ENCODE data around the gene MYO1F.

Gene MYO1F

GRCh38 chr19:8611877-8612806 is 34.9 kb upstream of the MYO1F start:
- H3K27me3 ChIP-seq (ENCODE audit: insufficient read depth, low read length, poor library complexity): no peaks in the 10 kb centered on the region
- no peaks in the 10 kb centered on the region for H3K79me2 ChIP-seq (ENCODE audit: insufficient read depth, low read length)
- ATAC-seq (ENCODE audit: insufficient read depth, low read depth) (peak; percentile 19; the same call in 1 of the 3 replicates), DNase-seq (peak; percentile 10)
- no peaks in the 10 kb centered on the region for H3K36me3 ChIP-seq (ENCODE audit: insufficient read depth, low read length)
- no peak overlapping the region for H3K27ac ChIP-seq (ENCODE audit: low read length)
- H3K9ac ChIP-seq (ENCODE audit: low read depth, low read length): no peak overlapping the region
- H2AFZ ChIP-seq (ENCODE audit: low read depth, low read length): no peak overlapping the region
- H3K4me3 ChIP-seq (ENCODE audit: low read depth in 1 of 2, low read length in 2 of 2): no peak overlapping the region
- H3K4me2 ChIP-seq (ENCODE audit: insufficient read depth, low read length): no peak overlapping the region
- H3K4me1 ChIP-seq (ENCODE audit: insufficient read depth, low read length): peaks cover 15% of the 10 kb centered on the region
- no peak for TF ChIP-seq EZH2 (IDR thresholded peaks at IDR 0.05; ENCODE audit: borderline replicate concordance, low read depth, low read length, severe bottlenecking)
- TF ChIP-seq, protein P1, sequence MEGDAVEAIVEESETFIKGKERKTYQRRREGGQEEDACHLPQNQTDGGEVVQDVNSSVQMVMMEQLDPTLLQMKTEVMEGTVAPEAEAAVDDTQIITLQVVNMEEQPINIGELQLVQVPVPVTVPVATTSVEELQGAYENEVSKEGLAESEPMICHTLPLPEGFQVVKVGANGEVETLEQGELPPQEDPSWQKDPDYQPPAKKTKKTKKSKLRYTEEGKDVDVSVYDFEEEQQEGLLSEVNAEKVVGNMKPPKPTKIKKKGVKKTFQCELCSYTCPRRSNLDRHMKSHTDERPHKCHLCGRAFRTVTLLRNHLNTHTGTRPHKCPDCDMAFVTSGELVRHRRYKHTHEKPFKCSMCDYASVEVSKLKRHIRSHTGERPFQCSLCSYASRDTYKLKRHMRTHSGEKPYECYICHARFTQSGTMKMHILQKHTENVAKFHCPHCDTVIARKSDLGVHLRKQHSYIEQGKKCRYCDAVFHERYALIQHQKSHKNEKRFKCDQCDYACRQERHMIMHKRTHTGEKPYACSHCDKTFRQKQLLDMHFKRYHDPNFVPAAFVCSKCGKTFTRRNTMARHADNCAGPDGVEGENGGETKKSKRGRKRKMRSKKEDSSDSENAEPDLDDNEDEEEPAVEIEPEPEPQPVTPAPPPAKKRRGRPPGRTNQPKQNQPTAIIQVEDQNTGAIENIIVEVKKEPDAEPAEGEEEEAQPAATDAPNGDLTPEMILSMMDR (IDR thresholded peaks at IDR 0.05; ENCODE audit: borderline replicate concordance, extremely low read depth, low read length, poor library complexity, severe bottlenecking): no peak
- H3K9me3 ChIP-seq (ENCODE audit: insufficient read depth, low read length, severe bottlenecking): no peaks in the 10 kb centered on the region
- H4K20me1 ChIP-seq (ENCODE audit: insufficient read depth, low read length): no peaks in the 10 kb centered on the region

DNA sequence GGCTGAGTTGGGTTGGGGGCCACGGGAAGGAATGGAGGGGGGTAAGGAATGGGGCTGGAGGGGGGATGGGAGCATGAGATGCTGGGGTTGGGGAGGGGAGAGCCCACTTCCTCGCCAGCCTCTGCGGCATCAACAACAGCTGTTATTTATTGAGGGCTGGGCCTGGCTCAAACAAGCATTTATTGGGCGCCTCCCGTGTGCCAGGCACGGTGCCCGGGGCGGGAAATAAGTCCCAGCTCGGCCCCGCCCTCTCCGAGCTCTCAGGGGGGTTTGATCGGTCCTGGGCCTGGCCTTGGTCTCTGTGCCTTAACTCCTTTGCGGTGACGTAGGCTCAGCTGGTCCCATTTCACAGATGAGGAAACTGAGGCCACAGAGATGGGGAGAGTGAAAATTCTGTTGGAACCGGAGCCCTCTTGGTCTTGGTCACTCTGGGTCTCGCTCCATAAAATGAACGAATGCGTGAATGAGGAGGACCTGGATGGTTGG is 34.2 kb upstream of the MYO1F start:
- Histone ChIP-seq H3K9me3 (ENCODE audit: insufficient read depth, low read length, severe bottlenecking) (no peaks in the 10 kb centered on the region), H2AFZ (ENCODE audit: low read depth, low read length) (no peak overlapping the region), H3K4me1 (ENCODE audit: insufficient read depth, low read length) (peaks cover 15% of the 10 kb centered on the region), H3K4me3 (ENCODE audit: low read depth in 1 of 2, low read length in 2 of 2) (no peak overlapping the region), H3K27ac (ENCODE audit: low read length) (no peak overlapping the region), H3K9ac (ENCODE audit: low read depth, low read length) (no peak overlapping the region), H3K79me2 (ENCODE audit: insufficient read depth, low read length) (no peaks in the 10 kb centered on the region), H3K27me3 (ENCODE audit: insufficient read depth, low read length, poor library complexity) (no peaks in the 10 kb centered on the region), H3K36me3 (ENCODE audit: insufficient read depth, low read length) (no peaks in the 10 kb centered on the region), H3K4me2 (ENCODE audit: insufficient read depth, low read length) (no peak overlapping the region), H4K20me1 (ENCODE audit: insufficient read depth, low read length) (no peaks in the 10 kb centered on the region)
- TF ChIP-seq EZH2 (IDR thresholded peaks at IDR 0.05; ENCODE audit: borderline replicate concordance, low read depth, low read length, severe bottlenecking): no peak
- TF ChIP-seq, protein P1 (IDR thresholded peaks at IDR 0.05; ENCODE audit: borderline replicate concordance, extremely low read depth, low read length, poor library complexity, severe bottlenecking): no peak
- ATAC-seq (ENCODE audit: insufficient read depth, low read depth) (peak; percentile 36; the same call in 2 of the 3 replicates), DNase-seq (peak; percentile 52)

DNA sequence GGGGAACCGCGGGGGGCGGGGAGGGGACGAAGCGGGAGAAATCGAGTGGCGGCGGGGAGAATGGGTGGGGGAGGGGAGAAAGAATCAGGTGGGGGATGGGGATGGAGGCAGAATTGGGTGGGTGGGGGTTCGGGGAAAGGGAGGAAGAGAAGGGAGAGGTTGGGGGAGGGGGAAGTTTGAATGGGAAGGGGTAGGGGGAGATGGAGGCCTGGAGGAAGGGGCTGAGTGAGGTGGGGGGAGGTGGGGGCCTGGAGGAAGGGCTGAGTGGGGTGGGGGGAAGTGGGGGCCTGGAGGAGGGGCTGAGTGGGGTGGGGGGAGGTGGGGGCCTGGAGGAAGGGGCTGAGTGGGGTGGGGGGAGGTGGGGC is 33.7 kb upstream of the MYO1F start:
- TF ChIP-seq EZH2 (IDR thresholded peaks at IDR 0.05; ENCODE audit: borderline replicate concordance, low read depth, low read length, severe bottlenecking): no peak
- TF ChIP-seq, protein P1 (IDR thresholded peaks at IDR 0.05; ENCODE audit: borderline replicate concordance, extremely low read depth, low read length, poor library complexity, severe bottlenecking): no peak
- ATAC-seq (ENCODE audit: insufficient read depth, low read depth) (no peak; the same call in 2 of the 3 replicates), DNase-seq (no peak)
- no peaks in the 10 kb centered on the region for H3K36me3 ChIP-seq (ENCODE audit: insufficient read depth, low read length)
- H3K4me3 ChIP-seq (ENCODE audit: low read depth in 1 of 2, low read length in 2 of 2): peak overlapping the region in 1 of 2 experiments; percentile 82; a peak in 2 of 4 replicates
- H3K27ac ChIP-seq (ENCODE audit: low read length): no peak overlapping the region
- H3K27me3 ChIP-seq (ENCODE audit: insufficient read depth, low read length, poor library complexity): no peaks in the 10 kb centered on the region
- H3K9me3 ChIP-seq (ENCODE audit: insufficient read depth, low read length, severe bottlenecking): no peaks in the 10 kb centered on the region
- H4K20me1 ChIP-seq (ENCODE audit: insufficient read depth, low read length): no peaks in the 10 kb centered on the region
- H3K79me2 ChIP-seq (ENCODE audit: insufficient read depth, low read length): no peaks in the 10 kb centered on the region
- H3K9ac ChIP-seq (ENCODE audit: low read depth, low read length): peak overlapping the region; percentile 69; the same call in 1 of the 2 replicates
- H3K4me2 ChIP-seq (ENCODE audit: insufficient read depth, low read length): peak overlapping the region; percentile 97
- peak overlapping the region; percentile 94; the same call in 1 of the 2 replicates for H2AFZ ChIP-seq (ENCODE audit: low read depth, low read length)
- peaks cover 15% of the 10 kb centered on the region for H3K4me1 ChIP-seq (ENCODE audit: insufficient read depth, low read length)

Data from DND-41 (cell line).